Measurements from ENCODE around the gene GOLT1B. TPM values are rescaled to one million over a fixed set of nuclear protein-coding genes. Genes with fewer than 3 reads are reported as not detected.

Gene GOLT1B
- total RNA-seq, 3 donors from 2014 or later, result 24.9 to 32.6 (median 30.9) TPM

GRCh38 chr12:21518451-21518850 is 16.9 kb downstream of the GOLT1B start:
- no peak for DNase-seq (ENCODE audit: low spot score in 2 of 2)
- Histone ChIP-seq H3K36me3 (peaks cover 5% of the 10 kb centered on the region), H3K4me3 (no peak overlapping the region), H3K9me3 (no peaks in the 10 kb centered on the region), H3K27ac (no peak overlapping the region), H3K27me3 (no peaks in the 10 kb centered on the region), H3K4me1 (no peaks in the 10 kb centered on the region)
- intact Hi-C loops (cut with DNase I; ENCODE audit: low total_unique reads), result no loop called here
- TF ChIP-seq POLR2A (IDR thresholded peaks at IDR 0.05), result no peak

DNA sequence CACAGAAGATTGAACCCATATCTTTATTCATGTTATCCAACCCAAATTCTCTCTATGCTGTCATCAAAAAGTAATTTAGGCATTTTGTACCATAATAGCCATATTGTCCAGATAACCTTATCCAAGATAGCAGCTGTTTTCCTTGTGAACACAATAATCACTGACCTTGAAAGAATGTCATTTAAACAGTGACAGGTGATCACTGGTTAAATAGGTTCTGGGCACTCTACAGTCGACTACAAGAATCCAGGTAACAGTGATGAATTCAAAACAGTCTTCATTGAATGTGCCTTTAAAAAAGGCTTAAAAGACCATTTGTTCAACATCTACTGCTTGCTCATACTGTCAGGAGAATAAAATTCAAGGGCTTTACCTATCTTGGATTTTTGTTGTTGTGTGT is 20.0 kb downstream of the GOLT1B start:
- no peak overlapping the region for H3K4me3 ChIP-seq
- intact Hi-C loops (cut with DNase I; ENCODE audit: low total_unique reads), result no loop called here
- TF ChIP-seq POLR2AphosphoS5 (IDR thresholded peaks at IDR 0.05), result no peak
- no peak for TF ChIP-seq POLR2A (IDR thresholded peaks at IDR 0.05)
- TF ChIP-seq CTCF (IDR thresholded peaks at IDR 0.05), result no peak

GRCh38 chr12:21523148-21523547 is 21.6 kb downstream of the GOLT1B start:
- intact Hi-C loops (cut with DNase I; ENCODE audit: low total_unique reads), result no loop called here
- Histone ChIP-seq H3K36me3 (no peaks in the 10 kb centered on the region), H3K27ac (no peak overlapping the region), H3K4me1 (no peaks in the 10 kb centered on the region), H3K27me3 (peaks cover 0 to 14% of the 10 kb centered on the region in 2 donors), H3K4me3 (no peak overlapping the region), H3K9me3 (no peaks in the 10 kb centered on the region)
- DNase-seq (ENCODE audit: low spot score in 2 of 2), result no peak
- no peak for TF ChIP-seq CTCF (IDR thresholded peaks at IDR 0.05)

More for the DNA sequence above, 20.0 kb downstream of the GOLT1B start:
- Histone ChIP-seq H3K27ac (no peak overlapping the region), H3K27me3 (no peaks in the 10 kb centered on the region), H3K4me1 (no peaks in the 10 kb centered on the region), H3K36me3 (peaks cover 5% of the 10 kb centered on the region), H3K9me3 (no peaks in the 10 kb centered on the region)
- DNase-seq (ENCODE audit: low spot score in 2 of 2), result no peak

DNA sequence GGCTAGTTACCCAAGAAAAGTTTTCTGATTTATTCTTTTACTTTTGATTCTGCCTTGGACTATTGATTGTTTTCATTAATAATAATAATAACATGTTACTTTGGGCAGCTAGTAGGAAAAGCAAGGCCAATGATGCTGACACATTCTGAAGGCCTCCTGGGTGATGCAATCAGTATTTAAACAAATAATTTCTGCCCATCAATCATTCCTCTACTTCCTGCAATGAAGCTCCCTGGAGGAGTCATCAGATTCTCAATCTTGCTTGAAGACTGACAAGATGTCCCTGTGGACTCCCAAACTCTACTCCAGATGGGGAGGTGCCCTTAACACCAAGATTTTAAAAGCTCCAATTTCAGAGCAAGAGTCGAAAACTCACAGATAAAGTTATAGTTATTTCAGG is 24.5 kb downstream of the GOLT1B start, which contains the start of gene SPX:
TSS of gene SPX (plus strand) at position 244 of the 400 bp plus-strand sequence. CDS start 177 bp downstream, outside the sequence.
- Histone ChIP-seq H3K27ac (no peak within 1 kb of the TSS), H3K27me3 (peaks cover 0 to 27% of the 10 kb centered on the region in 2 donors), H3K9me3 (no peaks in the 10 kb centered on the region), H3K4me3 (peak within 1 kb of the TSS in 2 of 3 donors; percentile 47 to 68), H3K4me1 (no peaks in the 10 kb centered on the region), H3K36me3 (no peaks in the 10 kb centered on the region)
- intact Hi-C loops (cut with DNase I; ENCODE audit: low total_unique reads), result no loop called here
- DNase-seq (ENCODE audit: low spot score in 2 of 2), result no peak
- TF ChIP-seq CTCF (IDR thresholded peaks at IDR 0.05), result no peak
- no peak for TF ChIP-seq POLR2A (IDR thresholded peaks at IDR 0.05)
- TF ChIP-seq POLR2AphosphoS5 (IDR thresholded peaks at IDR 0.05), result no peak

DNA sequence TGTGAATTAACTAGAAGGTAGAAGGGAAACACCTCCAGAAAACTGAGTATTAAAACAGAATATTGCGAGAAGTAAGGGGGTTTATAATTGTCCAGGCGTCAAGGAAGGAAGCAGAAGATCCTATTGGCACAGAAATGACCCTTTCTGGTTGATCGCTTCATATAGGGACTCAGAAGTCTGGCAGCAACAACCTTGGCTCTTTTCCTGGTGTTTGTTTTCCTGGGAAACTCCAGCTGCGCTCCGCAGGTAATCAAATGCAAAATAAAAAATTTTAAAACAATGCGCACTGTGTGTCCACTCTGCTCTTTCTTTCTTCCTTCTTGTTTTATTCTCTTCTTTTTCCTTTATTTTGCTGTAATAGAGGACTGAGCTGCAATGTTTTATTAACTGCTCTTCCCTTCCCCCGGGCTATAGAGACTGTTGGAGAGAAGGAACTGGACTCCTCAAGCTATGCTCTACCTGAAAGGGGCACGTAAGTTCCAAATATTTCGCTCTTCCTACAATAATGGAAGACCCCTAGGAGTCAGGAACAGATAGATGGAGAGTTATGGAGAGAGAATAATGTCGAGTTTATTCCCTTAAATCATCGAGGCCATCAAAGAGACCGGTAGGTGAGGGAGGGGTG is 25.2 kb downstream of the GOLT1B start:
- peaks cover 0 to 27% of the 10 kb centered on the region in 2 donors for H3K27me3 ChIP-seq
- H3K4me1 ChIP-seq, result no peaks in the 10 kb centered on the region
- peak overlapping the region; percentile 47 to 68 (median 51) for H3K4me3 ChIP-seq
- no peaks in the 10 kb centered on the region for H3K36me3 ChIP-seq
- no peak for TF ChIP-seq CTCF (IDR thresholded peaks at IDR 0.05)
- TF ChIP-seq POLR2A (IDR thresholded peaks at IDR 0.05), result no peak
- no peak for TF ChIP-seq POLR2AphosphoS5 (IDR thresholded peaks at IDR 0.05)
- no peaks in the 10 kb centered on the region for H3K9me3 ChIP-seq
- no peak overlapping the region for H3K27ac ChIP-seq
- DNase-seq (ENCODE audit: low spot score in 2 of 2), result no peak
- intact Hi-C loops (cut with DNase I; ENCODE audit: low total_unique reads), result no loop called here

Data from breast epithelium (tissue), 4 donors.